Posterior vena cava (tissue), 2 donors: Measurements from ENCODE around the gene GRIK3. TPM values are rescaled to one million over a fixed set of nuclear protein-coding genes. Genes with fewer than 3 reads are reported as not detected.

Experiments used
- DNase-seq: peaks from one replicate; pipeline ENCODE4 v3.0.0-alpha.2; 2020; ENCODE audit warnings: low spot score
- intact Hi-C, 2 donors: fragments of 100-400 bp; cut with DNase I; formaldehyde crosslinking; loops; one replicate each; pipeline versions ENCODE4 v1.14.1 to v1.14.2; 2022 to 2023
- total RNA-seq, 2 donors: library from RNA; stranded (reverse); fragmentation: NEBNext Ultra II Directional; extraction: Animal tissue kit (Norgen Biotek cat#: 25700); gene quantifications; one replicate each; pipeline ENCODE4 v1.2.1, GENCODE V29; 2021
- donor health status: DM: yes; HTN: yes; CAD: no.
- donor health status: DM: yes; HTN: yes; CAD: no.

GRIK3 gene
- total RNA-seq, 2 donors from 2014 or later, result 0.23 to 0.33 TPM

- DNase-seq, result no peak
- intact Hi-C loops, result loop anchor here in 1 of 2 donors (10.0 kb wide), 1 partner anchor 54 kb away; no protein-coding TSS in a partner anchor
Observed at GRCh38 chr1:36851087-36851486, 183.2 kb downstream of the GRIK3 start.

GRCh38 chr1:36849956-36850355, 184.4 kb downstream of the GRIK3 start:
- no peak for DNase-seq
- intact Hi-C loops, result loop anchor here in 1 of 2 donors (10.0 kb wide), 1 partner anchor 55 kb away; no protein-coding TSS in a partner anchor

DNA sequence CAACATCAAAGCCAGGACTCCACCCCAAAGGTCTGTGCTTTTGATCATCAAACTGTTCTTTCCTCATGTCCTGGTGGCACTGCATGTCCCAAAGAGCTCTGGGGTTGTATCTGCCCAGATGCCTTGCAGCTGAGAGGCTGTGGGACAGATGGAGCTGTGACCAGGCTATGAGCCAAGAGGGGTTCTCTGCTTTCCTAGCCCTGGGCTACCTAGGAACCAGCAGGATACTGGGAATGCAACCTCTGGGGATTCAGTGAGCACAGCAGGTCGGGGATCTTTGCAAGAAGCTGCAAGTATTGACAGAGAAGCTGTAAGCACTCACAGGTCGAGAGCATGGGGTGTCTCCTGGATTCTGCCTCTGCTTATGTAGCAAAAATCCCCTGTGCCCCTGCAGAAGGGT, 186.6 kb downstream of the GRIK3 start:
- intact Hi-C loops, result no loop called here
- DNase-seq, result no peak

DNA sequence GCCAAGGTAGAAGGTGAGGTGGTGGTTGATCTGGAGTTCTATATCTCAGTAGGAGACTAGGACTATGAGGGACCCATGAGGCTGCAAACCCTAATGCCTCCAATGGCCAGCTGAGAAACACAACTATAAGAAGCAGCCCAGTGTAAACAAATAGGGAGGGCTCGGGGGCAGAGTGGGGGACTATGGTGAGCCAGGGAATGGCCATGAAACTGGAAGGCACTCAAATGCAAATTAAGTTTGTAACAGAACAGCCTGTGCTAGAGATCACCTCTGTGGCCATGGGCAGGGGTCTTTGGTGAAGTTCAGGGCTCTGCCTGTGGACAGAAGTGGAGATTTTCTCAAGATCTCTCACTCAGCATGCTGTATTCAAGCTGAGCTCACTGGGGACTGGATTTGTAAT, 187.1 kb downstream of the GRIK3 start:
- intact Hi-C loops, result no loop called here
- DNase-seq, result no peak

- intact Hi-C loops, result no loop called here
- DNase-seq, result no peak
Observed at GRCh38 chr1:36846357-36846756, 188.0 kb downstream of the GRIK3 start.

DNA sequence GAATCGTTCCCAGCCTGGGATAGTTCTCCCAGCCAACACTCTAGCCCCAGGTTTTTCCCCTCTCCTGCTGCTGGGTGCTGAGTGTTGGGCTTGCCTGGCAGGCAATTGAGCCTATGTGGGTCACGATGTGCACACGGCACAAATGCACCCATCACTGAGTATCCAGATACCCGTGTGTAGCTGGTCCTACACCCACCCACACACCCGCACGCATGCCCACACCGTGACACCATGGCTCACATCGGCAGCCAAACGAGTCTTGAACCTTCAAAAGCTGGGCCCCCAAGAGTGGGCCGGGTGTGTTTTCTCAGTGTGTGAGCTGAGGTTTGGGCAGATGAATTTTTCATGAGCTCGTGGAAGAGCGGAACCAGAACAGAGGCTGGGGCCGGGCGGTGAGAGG, 188.5 kb downstream of the GRIK3 start:
- no peak for DNase-seq
- intact Hi-C loops, result no loop called here

GRCh38 chr1:36844917-36845316, 189.4 kb downstream of the GRIK3 start:
- DNase-seq, result no peak
- intact Hi-C loops, result no loop called here

DNA sequence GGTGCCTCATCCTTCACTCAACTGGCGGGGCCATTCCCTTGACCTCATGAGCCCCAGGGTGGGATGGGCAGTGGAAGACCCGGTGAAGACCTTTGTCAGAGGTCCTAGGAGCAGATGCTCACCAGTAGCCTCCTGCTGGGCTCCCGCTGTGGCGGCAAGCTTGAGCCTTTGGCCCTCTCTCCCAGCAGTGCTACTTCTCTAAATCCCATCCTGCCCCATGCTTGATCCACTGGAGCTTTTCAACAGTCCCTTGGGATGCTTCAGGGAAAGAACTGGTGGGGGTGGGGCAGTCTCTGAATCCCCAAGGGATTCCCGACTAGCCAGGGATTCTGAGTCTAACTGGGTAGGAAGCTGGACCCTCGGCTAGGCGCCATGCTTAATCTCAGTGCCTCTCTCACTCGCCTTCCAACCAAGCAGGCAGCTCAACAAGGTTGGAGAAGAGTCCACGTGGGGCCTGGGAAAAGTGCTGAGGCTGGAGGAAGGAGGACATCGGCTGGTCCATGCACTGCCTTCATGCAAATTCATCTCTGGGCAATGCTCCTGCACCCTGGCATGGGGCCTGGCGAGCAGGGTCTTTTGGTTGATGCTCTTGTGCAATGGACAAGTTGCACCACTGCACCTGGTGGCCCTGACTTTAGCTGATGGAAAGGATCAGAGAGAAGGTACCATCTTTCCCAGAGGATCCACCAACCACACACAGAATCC, 190.3 kb downstream of the GRIK3 start:
- DNase-seq, result no peak
- intact Hi-C loops, result no loop called here

- DNase-seq, result no peak
- intact Hi-C loops, result no loop called here
Observed at GRCh38 chr1:36843027-36843426, 191.3 kb downstream of the GRIK3 start.

- no peak for DNase-seq
Observed at GRCh38 chr1:36842448-36842847, 191.9 kb downstream of the GRIK3 start.

GRCh38 chr1:36839485-36839884, 194.8 kb downstream of the GRIK3 start:
- intact Hi-C loops, result no loop called here
- no peak for DNase-seq

More at GRCh38 chr1:36842448-36842847, 191.9 kb downstream of the GRIK3 start:
- intact Hi-C loops, result no loop called here

DNA sequence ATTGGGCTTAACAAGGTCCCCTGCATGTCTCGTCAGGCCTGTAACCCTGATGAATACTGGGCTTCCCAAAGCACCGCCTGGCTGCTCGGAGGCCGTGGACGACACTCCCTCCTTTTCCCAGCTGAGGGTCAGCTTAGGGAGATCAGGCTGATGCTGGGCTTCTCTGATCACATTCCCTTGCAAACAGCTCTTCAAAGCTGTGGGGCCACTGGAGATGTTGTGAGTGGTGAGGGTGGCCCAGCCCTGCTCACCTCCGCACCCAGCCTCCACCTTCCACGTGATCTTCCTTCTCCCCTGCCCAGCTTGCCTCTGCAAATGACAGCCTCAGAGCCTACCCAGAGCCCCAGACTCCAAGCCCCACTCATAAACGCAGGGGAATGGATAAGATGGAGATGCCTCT, 195.4 kb downstream of the GRIK3 start:
- DNase-seq, result no peak
- intact Hi-C loops, result no loop called here

GRCh38 chr1:36836916-36837315, 197.4 kb downstream of the GRIK3 start:
- no peak for DNase-seq
- intact Hi-C loops, result no loop called here

- intact Hi-C loops, result no loop called here
Observed at GRCh38 chr1:36836196-36836883, 198.0 kb downstream of the GRIK3 start.

DNA sequence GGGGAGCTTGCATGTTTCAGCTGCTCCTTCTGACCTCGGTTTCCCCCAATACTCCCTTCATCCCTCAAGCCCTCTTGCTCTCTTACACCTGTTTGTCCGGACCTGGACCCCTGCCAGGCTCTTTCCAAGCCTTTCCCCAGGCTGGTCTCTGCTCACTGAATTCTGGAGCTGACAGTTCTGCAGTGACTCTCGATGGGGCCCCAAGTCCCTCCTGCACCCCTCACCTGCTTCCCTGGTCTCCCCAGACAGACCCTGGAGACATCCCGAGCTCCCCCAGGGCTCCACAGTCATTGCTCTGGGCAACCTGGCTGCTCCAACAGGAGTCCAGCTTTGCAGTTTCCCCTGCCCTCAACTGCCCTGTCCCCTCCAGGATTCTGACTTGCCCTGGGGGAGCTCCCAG, 198.6 kb downstream of the GRIK3 start:
- DNase-seq, result no peak
- intact Hi-C loops, result no loop called here

More at GRCh38 chr1:36836196-36836883, 198.0 kb downstream of the GRIK3 start:
- DNase-seq, result no peak

- intact Hi-C loops, result no loop called here
- DNase-seq, result no peak
Observed at GRCh38 chr1:36835017-36835695, 199.2 kb downstream of the GRIK3 start.

GRCh38 chr1:36834586-36834985, 199.7 kb downstream of the GRIK3 start:
- intact Hi-C loops, result no loop called here

DNA sequence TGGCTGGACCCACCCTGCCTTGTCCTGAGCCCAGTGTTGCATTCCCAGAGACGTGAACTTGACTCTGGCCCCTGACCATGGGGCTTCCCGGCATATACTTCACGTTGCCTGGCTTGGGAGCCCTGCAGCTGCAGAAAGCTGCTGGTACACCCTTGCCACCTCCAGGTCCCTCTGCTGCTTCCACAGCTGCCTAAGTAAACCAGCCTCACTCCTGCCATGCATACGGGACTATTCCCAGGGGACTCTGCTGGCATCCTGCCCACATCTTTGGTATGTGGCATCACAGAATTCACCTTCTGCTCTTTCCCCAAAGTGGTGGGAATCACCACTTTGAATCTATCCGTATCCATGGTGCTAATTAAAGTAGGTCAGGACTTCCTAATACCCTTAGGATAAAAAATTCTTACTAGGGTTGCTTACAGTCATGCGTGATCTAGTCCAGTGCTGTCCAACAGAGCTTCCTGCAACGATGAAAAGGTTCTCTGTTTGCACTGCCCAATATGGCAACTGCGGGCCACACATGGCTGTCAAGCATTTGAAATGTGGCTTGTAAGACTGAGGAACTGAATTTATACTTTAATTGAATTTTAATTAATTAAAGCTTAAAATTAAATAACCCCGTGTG, 203.0 kb downstream of the GRIK3 start:
- intact Hi-C loops, result no loop called here
- no peak for DNase-seq

More at GRCh38 chr1:36834586-36834985, 199.7 kb downstream of the GRIK3 start:
- DNase-seq, result no peak

- no peak for DNase-seq
- intact Hi-C loops, result no loop called here
Observed at GRCh38 chr1:36829961-36830360, 204.4 kb downstream of the GRIK3 start.

- intact Hi-C loops, result no loop called here
- no peak for DNase-seq
Observed at GRCh38 chr1:36829066-36829465, 205.2 kb downstream of the GRIK3 start.
